HEK293 (cell line): ENCODE data around the gene ARHGAP22.

Source experiments
- GFI1B ChIP-seq: fragments of 450-650 bp; formaldehyde crosslinking; IDR thresholded peaks from 2 replicates; pipeline ENCODE4 v1.5.1; 2016; ENCODE audit warnings: missing biosample characterization, missing genetic modification characterization
- HOXC10 ChIP-seq: sonication (generic); formaldehyde crosslinking; IDR thresholded peaks from 2 replicates; pipeline ENCODE4 v1.8.1; 2023; ENCODE audit warnings: mild to moderate bottlenecking, missing genetic modification reagents
- REPIN1 ChIP-seq: fragments of 450-650 bp; formaldehyde crosslinking; IDR thresholded peaks from 2 replicates; pipeline ENCODE4 v1.5.1; 2017; ENCODE audit warnings: missing biosample characterization, missing genetic modification characterization, low read depth
- SP3 ChIP-seq: fragments of 450-650 bp; formaldehyde crosslinking; IDR thresholded peaks from 2 replicates; pipeline ENCODE4 v1.5.1; 2016; ENCODE audit warnings: missing biosample characterization, missing genetic modification characterization
- TRIM28 ChIP-seq: IDR thresholded peaks from 2 replicates; pipeline ENCODE4 v1.6.1; 2011; ENCODE audit warnings: low read length, control low read depth, borderline replicate concordance
- ZNF311 ChIP-seq: fragments of 450-650 bp; formaldehyde crosslinking; IDR thresholded peaks from 2 replicates; pipeline ENCODE4 v1.5.1; 2017; ENCODE audit warnings: missing biosample characterization, missing genetic modification characterization, borderline replicate concordance
- ZNF366 ChIP-seq: fragments of 450-650 bp; formaldehyde crosslinking; conservative IDR thresholded peaks from 2 replicates; pipeline ENCODE4 v1.5.1; 2016; ENCODE audit warnings: missing biosample characterization, missing genetic modification characterization
- ZNF433 ChIP-seq: fragments of 450-650 bp; formaldehyde crosslinking; IDR thresholded peaks from 2 replicates; pipeline ENCODE4 v1.5.1; 2016; ENCODE audit warnings: missing biosample characterization, missing genetic modification characterization, low read depth
- ZNF529 ChIP-seq: fragments of 450-650 bp; formaldehyde crosslinking; IDR thresholded peaks from 2 replicates; pipeline ENCODE4 v1.5.1; 2017; ENCODE audit warnings: missing genetic modification characterization, missing biosample characterization; ENCODE audit not compliant: insufficient replicate concordance
- ZNF548 ChIP-seq: fragments of 450-650 bp; formaldehyde crosslinking; IDR thresholded peaks from 2 replicates; pipeline ENCODE4 v1.5.1; 2016; ENCODE audit warnings: missing biosample characterization, missing genetic modification characterization
- ZNF626 ChIP-seq: fragments of 450-650 bp; sonication (Bioruptor Pico); formaldehyde crosslinking; IDR thresholded peaks from 2 replicates; pipeline ENCODE4 v1.5.1; 2018; ENCODE audit warnings: missing biosample characterization, missing genetic modification characterization, inconsistent platforms
- ZNF768 ChIP-seq: fragments of 450-650 bp; formaldehyde crosslinking; IDR thresholded peaks from 2 replicates; pipeline ENCODE4 v1.5.1; 2018; ENCODE audit warnings: missing biosample characterization, mild to moderate bottlenecking, missing genetic modification characterization
- ZNF785 ChIP-seq: fragments of 450-650 bp; formaldehyde crosslinking; IDR thresholded peaks from 2 replicates; pipeline ENCODE4 v1.5.1; 2016; ENCODE audit warnings: missing biosample characterization, missing genetic modification characterization
- ZSCAN30 ChIP-seq: fragments of 450-650 bp; IDR thresholded peaks from 2 replicates; pipeline ENCODE4 v1.5.1; 2018; ENCODE audit warnings: missing biosample characterization, mild to moderate bottlenecking, missing genetic modification characterization, moderate library complexity
- TF ChIP-seq, protein P1 (sequence below): fragments of 450-650 bp; formaldehyde crosslinking; conservative IDR thresholded peaks from 2 replicates; pipeline ENCODE4 v1.5.1; 2016; ENCODE audit warnings: low read depth, missing biosample characterization, missing genetic modification characterization
- TF ChIP-seq, protein P2 (sequence below): fragments of 450-650 bp; formaldehyde crosslinking; IDR thresholded peaks from 2 replicates; pipeline ENCODE4 v1.5.1; 2016; ENCODE audit warnings: missing biosample characterization, missing genetic modification characterization
- TF ChIP-seq, protein P3 (sequence below): fragments of 450-650 bp; formaldehyde crosslinking; IDR thresholded peaks from 2 replicates; pipeline ENCODE4 v1.5.1; 2016; ENCODE audit warnings: missing biosample characterization, missing genetic modification characterization
- TF ChIP-seq, protein P4 (sequence below): fragments of 450-650 bp; formaldehyde crosslinking; IDR thresholded peaks from 2 replicates; pipeline ENCODE4 v1.5.0; 2017; ENCODE audit warnings: missing biosample characterization, missing genetic modification characterization, borderline replicate concordance
- TF ChIP-seq, protein P5 (sequence below): fragments of 450-650 bp; formaldehyde crosslinking; IDR thresholded peaks from 2 replicates; pipeline ENCODE4 v1.5.1; 2017; ENCODE audit warnings: missing biosample characterization, missing genetic modification characterization

The ARHGAP22 gene

DNA sequence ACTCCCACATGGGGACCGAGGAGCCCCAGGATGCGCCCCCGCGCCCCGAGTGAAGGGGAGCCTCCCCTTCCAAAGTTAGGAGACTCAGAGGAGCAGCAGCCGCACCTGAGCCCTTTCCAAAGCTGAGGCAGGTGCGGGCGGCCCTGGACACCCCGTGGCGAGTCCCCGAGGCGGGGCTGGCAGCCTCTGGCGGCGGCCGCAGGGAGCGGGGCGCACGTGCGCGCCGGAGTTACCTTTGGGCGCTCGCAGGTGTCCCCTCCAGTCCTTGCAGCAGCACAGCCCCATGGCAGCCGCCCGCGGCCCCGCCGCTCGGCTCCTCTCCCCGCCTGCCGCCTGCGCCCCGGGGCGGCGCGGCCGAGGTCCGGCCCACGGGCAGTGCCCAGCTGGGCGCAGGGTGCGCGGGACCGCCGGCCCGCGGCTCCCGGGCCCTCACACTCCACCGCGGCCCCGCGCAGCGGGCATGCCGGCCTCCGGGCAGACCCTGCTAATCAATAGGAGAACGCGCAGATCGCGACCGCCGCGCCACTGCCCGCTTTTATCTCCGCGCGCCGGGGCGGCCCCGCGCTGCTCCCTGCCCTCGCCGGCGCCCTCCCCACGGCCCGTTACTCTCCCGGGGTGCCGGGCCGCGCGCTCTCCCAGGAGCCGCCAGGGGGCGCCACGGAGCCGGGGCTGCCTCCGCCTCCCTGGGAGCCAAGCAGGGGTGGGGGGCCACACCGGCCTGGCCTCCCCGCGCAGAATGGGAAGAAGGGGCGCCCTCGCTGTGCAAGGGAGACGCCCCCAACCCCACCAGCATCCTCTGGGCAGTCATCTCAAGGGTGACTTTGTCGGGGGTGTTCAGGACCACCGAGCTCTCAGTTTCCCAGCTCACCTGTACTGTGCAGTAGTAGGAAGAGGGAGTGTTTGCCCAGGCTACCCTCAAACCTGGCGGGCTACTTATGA, 80.8 kb downstream of the ARHGAP22 start (continued):
- no peak for TF ChIP-seq ZNF366 (tag by site-specific recombination)
- no peak for TF ChIP-seq ZNF311 (tag by site-specific recombination)
- TF ChIP-seq HOXC10 (CRISPR knock-in tag) = no peak
- no peak for TF ChIP-seq ZNF626 (tag by site-specific recombination)
- TF ChIP-seq REPIN1 (tag by site-specific recombination) = no peak
- TF ChIP-seq ZSCAN30 (tag by site-specific recombination) = peak; percentile 75
- no peak for TF ChIP-seq ZNF433 (tag by site-specific recombination)
- TF ChIP-seq ZNF768 (tag by site-specific recombination) = no peak
- no peak for TF ChIP-seq GFI1B (tag by site-specific recombination)
- TF ChIP-seq ZNF785 (tag by site-specific recombination) = no peak
- TF ChIP-seq TRIM28 = no peak
- no peak for TF ChIP-seq ZNF529 (tag by site-specific recombination)
- TF ChIP-seq, protein P1, sequence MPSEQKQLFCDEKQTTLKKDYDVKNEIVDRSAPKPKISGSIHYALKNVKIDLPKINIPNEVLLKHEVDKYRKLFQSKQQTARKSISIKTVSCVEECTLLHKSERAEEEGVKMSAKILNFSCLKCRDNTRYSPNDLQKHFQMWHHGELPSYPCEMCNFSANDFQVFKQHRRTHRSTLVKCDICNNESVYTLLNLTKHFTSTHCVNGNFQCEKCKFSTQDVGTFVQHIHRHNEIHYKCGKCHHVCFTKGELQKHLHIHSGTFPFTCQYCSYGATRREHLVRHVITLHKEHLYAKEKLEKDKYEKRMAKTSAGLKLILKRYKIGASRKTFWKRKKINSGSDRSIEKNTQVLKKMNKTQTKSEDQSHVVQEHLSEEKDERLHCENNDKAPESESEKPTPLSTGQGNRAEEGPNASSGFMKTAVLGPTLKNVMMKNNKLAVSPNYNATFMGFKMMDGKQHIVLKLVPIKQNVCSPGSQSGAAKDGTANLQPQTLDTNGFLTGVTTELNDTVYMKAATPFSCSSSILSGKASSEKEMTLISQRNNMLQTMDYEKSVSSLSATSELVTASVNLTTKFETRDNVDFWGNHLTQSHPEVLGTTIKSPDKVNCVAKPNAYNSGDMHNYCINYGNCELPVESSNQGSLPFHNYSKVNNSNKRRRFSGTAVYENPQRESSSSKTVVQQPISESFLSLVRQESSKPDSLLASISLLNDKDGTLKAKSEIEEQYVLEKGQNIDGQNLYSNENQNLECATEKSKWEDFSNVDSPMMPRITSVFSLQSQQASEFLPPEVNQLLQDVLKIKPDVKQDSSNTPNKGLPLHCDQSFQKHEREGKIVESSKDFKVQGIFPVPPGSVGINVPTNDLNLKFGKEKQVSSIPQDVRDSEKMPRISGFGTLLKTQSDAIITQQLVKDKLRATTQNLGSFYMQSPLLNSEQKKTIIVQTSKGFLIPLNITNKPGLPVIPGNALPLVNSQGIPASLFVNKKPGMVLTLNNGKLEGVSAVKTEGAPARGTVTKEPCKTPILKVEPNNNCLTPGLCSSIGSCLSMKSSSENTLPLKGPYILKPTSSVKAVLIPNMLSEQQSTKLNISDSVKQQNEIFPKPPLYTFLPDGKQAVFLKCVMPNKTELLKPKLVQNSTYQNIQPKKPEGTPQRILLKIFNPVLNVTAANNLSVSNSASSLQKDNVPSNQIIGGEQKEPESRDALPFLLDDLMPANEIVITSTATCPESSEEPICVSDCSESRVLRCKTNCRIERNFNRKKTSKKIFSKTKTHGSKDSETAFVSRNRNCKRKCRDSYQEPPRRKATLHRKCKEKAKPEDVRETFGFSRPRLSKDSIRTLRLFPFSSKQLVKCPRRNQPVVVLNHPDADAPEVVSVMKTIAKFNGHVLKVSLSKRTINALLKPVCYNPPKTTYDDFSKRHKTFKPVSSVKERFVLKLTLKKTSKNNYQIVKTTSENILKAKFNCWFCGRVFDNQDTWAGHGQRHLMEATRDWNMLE (tag by site-specific recombination) = no peak
- TF ChIP-seq, protein P2, sequence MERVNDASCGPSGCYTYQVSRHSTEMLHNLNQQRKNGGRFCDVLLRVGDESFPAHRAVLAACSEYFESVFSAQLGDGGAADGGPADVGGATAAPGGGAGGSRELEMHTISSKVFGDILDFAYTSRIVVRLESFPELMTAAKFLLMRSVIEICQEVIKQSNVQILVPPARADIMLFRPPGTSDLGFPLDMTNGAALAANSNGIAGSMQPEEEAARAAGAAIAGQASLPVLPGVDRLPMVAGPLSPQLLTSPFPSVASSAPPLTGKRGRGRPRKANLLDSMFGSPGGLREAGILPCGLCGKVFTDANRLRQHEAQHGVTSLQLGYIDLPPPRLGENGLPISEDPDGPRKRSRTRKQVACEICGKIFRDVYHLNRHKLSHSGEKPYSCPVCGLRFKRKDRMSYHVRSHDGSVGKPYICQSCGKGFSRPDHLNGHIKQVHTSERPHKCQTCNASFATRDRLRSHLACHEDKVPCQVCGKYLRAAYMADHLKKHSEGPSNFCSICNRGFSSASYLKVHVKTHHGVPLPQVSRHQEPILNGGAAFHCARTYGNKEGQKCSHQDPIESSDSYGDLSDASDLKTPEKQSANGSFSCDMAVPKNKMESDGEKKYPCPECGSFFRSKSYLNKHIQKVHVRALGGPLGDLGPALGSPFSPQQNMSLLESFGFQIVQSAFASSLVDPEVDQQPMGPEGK (tag by site-specific recombination) = peak; percentile 95
- TF ChIP-seq, protein P3, sequence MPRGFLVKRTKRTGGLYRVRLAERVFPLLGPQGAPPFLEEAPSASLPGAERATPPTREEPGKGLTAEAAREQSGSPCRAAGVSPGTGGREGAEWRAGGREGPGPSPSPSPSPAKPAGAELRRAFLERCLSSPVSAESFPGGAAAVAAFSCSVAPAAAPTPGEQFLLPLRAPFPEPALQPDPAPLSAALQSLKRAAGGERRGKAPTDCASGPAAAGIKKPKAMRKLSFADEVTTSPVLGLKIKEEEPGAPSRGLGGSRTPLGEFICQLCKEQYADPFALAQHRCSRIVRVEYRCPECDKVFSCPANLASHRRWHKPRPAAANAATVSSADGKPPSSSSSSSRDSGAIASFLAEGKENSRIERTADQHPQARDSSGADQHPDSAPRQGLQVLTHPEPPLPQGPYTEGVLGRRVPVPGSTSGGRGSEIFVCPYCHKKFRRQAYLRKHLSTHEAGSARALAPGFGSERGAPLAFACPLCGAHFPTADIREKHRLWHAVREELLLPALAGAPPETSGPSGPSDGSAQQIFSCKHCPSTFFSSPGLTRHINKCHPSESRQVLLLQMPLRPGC (tag by site-specific recombination) = no peak
- TF ChIP-seq, protein P4, sequence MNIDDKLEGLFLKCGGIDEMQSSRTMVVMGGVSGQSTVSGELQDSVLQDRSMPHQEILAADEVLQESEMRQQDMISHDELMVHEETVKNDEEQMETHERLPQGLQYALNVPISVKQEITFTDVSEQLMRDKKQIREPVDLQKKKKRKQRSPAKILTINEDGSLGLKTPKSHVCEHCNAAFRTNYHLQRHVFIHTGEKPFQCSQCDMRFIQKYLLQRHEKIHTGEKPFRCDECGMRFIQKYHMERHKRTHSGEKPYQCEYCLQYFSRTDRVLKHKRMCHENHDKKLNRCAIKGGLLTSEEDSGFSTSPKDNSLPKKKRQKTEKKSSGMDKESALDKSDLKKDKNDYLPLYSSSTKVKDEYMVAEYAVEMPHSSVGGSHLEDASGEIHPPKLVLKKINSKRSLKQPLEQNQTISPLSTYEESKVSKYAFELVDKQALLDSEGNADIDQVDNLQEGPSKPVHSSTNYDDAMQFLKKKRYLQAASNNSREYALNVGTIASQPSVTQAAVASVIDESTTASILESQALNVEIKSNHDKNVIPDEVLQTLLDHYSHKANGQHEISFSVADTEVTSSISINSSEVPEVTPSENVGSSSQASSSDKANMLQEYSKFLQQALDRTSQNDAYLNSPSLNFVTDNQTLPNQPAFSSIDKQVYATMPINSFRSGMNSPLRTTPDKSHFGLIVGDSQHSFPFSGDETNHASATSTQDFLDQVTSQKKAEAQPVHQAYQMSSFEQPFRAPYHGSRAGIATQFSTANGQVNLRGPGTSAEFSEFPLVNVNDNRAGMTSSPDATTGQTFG (tag by site-specific recombination) = no peak
- TF ChIP-seq ZNF548 = no peak
- TF ChIP-seq, protein P5, sequence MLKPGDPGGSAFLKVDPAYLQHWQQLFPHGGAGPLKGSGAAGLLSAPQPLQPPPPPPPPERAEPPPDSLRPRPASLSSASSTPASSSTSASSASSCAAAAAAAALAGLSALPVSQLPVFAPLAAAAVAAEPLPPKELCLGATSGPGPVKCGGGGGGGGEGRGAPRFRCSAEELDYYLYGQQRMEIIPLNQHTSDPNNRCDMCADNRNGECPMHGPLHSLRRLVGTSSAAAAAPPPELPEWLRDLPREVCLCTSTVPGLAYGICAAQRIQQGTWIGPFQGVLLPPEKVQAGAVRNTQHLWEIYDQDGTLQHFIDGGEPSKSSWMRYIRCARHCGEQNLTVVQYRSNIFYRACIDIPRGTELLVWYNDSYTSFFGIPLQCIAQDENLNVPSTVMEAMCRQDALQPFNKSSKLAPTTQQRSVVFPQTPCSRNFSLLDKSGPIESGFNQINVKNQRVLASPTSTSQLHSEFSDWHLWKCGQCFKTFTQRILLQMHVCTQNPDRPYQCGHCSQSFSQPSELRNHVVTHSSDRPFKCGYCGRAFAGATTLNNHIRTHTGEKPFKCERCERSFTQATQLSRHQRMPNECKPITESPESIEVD (tag by site-specific recombination) = no peak
- peak; percentile 63; the same call in 1 of the 2 replicates for TF ChIP-seq SP3
